C1 segment of cervical spinal cord (tissue), 14 donors: ENCODE results near the gene TTLL10.
A peak's percentile ranks its signal among the peaks of the same experiment; 100 is the strongest.

Experiments used
- DNase-seq, 14 donors: peaks; one replicate each; lab custom pipeline; 2025; lab: John Stamatoyannopoulos, UW

TTLL10 gene

DNA sequence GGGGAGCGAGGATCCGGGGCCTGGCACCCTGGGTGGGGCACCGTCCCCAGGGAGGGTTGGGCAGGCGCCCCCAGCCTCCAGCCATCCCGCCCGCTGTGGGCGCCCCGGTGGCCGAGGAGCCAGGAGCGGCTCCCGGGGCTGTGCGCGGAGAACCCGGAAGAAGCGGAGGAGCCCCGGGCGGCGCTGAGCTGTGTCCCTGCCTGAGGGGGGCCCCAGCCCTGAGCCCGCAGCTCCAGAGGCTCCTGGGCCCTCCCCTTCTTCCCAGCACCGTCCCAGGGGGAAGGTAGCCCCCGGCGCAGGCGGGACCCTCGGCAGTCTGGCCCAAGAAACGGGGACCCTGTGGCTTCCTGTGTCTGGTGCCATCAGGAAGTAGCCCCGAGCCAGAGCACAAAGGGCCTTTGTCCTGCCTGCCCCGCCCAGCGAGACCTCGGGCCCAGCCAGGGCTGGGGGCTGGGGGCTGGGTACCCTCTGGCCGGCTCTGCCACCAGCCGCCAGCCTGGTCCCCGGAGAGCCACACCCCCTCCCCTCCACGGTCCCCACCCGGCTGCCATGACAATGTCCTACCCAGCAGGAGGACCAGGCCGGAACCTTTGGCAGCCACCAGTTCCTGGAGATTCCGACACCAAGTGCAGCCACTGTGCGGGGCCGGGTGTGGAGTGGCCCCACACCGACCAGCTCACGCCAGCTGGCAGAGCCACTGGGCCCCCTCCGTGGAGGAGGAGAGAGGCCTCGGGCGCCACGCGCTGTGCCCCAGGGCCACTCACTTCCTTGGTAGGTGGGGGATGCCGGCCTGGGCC lies 15.6 kb upstream of the TTLL10 start:
- DNase-seq, result peak; percentile 23 to 88 (median 76)

DNA sequence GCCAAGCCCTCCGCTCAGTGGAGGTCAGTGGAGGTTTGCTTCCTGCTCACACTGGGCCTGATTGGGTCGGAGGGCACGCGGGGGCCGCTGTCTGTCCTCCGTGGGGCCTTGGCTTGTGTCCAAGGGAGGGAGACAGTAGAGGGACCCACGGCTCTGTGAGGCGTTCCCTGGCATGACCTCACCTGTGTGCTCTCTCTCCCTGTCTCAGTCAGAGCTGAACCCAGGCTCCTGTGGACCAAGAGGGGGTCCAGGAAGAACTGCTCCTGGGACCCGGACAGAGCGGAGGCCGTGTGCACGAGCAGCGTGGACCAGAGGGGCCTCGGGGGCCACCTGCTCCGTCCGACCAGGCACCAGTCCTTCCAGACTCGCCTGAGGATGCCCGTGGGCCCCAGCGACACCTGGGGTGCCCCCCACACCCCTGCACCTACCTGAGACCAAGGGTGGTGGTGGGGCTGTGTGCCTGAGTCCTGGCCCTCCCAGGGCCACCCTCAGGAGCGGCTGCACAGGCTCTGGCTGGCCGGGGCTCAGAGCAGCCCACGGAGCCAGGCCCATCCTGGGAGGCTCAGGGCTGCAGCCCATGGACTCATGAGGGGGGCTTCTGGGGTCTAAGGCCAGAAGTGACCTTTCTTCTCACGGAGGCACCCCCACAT lies 13.3 kb upstream of the TTLL10 start:
- DNase-seq, result no peak

DNA sequence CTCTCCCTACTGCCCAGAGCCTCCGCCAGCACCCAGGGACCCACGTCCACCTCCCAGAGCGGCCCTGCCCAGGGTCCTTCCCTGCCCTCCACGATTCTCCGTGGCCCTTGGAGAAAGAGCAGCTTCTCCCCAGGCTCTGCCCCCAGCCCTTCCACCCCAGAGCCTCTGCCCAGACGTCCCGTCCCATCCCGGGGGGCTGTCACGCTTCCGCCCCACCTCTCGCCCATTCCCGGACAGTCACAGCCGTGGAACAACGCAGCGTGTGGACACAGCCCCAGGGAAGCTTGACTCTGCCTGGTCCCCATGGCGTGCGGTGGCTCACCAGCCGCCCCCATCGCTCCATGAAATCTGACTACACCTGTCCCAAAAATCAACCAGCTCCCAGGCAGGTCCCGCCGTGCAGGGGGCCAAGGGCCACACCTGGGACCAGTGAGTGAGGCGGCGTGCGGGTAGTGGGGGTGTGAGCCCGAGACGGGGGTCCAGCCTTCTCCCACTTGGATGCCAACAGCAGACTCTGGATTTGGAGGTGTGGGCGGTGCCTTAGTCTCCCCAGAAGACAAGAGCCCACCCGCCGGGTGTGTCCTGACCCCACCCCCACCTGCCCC lies 12.5 kb upstream of the TTLL10 start:
- DNase-seq, result no peak

DNA sequence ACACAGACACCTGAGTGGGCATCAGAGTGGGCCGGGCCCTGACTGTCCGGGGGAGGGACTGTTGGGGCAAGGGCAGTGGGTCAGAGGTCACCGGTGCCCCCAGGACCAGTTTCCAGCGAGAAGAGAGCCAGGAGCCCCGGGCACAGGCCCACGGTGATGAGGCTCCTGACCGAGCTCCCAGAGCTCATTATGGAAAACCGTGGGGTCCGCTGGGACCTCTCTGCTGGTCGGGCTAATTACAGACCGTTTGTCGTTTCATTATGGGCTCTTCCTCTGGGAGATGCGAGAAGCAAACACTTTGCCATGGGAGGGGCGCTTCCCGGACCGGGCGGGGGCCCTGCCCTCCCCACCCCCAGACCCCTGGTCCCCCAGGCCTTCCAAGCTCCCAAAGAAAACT lies 12.0 kb upstream of the TTLL10 start:
- no peak for DNase-seq

DNA sequence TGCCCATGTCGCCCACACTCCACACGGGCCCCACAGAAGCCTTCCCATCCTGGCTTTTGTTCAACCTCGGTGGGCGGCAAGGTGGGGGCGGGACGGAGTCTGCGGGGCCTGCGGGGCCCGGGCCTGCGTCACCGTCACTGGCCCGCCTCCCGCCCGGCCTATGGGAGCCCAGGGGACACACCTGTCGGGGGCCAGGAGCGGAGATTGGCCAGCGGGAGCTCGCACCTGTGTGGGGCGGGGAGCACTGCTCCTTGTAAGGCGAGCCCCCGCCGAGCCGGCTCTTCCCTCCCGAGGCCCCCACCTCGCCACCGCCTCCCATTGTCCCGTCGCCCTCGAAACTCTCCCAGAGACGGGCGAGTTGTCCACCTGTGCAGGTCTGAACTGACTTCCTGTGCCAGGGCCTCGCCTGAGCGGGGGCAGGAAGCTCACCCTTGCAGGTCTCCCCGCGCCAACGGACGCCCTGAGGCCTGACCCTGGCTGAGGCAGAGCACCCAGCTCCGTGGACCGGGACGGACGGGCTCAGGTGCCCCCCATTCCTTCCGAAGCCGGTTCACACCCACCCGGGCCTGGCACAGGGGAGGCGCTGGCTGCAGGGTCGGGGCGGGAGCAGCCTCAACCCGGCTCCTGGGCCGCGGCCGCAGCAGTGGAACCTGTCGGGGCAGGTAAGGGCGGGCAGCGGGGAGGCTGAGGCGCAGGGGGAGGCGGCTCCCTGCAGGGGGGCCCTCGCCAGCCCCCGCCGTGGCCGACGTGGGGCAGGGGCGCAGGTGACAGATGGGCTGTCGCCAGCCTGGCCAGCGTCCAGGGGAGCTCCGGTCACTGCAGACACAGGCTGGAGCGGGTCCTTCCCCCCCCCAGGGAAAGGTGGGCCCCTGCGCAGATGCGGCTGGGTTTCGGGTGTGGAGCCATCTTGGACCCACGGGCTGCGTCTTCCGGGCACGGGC lies 10.8 kb upstream of the TTLL10 start:
- DNase-seq, result no peak

DNA sequence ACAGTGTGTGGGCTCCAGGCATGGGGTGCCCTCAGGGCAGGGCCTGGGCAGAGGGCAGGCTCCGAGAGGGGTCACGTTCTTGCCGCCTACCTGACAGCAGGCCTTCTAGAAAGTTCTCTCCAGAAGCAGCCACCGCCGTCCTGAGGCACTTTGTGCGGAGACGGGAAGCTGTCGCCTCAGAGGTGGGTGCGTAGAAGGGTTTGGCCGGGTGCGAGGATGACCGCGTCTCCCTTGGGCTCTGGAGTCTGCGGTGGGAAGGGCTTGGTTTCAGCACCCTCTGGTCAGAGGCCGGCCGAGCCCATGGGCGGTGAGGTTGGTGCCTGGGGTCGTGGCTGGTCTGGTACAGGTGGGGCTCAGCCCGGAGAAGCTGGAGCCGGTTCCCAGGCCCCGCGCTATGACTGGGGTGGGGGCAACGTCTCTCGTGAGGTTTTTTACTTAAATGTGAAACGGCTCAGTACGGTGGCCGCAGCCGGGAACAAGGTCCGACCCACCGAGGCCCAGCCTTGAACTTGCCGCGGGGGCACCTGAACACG lies 10.1 kb upstream of the TTLL10 start:
- DNase-seq, result no peak

DNA sequence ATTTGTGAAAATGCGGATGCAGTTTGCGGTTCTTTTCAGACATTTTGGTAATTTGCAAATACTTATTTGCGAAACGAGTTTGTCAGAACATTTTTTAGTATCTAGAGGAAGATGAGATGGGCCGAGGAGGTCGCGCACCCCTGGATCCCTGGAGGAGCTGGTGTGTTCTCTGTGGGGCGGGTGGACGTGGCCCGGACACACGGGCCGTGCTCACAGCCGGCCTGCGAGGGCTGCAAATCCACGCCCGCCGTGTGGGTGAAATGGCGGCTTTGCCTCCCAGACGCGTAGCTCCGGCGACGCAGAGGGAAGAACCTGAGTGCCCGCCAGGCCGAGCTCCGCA lies 9.3 kb upstream of the TTLL10 start:
- no peak for DNase-seq

DNA sequence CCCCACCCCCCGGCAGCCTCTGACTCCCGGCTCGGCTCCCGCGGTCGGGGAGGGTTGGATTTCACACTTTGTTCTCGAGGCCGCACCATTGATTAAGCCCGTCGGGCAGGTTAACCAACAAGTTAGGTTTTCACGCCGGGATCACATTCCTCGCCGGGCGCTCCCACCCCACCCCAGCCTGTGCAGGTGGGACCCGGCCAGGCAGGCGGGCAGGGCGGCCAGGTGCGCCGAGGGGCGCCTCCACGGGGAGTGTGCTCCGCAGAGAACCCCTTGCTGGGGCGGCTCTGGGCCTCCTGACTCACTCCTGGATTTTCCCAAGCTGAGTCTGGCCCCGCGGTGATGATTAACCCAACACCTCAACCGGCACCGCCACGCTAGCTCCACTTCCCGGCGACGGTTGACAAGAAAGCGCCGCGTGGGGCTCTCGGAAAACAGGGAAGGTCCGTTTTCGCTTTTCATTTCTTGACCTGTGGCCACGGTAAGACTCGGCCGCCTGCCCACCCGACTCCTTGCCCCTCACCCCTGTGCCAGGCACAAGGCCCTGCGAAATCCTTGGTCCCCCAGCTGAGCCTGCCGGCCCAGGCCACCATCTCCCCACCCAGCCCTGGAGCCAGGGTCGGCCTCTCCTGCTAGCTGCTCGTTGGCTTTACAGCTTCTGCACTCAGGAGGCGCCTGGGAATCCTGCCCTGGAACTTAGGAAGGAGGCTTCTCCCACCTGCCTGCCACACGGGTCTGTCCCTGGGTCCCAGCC lies 8.8 kb upstream of the TTLL10 start:
- no peak for DNase-seq

DNA sequence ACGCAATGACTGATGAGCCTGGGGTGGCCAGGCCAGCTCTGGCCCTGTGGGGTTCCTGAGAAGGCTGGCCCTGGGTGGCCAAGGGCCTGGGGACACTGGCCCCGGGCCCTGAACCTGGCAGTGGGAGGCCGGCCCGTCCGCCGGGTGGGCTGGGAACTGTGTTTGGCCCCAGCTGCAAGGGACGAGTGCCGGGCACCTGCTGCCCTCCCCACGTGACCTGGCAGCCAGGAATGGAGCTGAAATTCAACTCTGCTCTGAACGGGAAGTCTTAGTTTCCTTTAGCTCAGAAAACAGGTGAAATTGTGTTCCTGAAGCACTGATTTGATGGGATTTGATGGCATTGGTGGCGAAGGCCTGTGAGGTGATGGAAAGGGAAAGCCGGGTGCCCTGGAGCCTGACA lies 8.2 kb upstream of the TTLL10 start:
- no peak for DNase-seq

DNA sequence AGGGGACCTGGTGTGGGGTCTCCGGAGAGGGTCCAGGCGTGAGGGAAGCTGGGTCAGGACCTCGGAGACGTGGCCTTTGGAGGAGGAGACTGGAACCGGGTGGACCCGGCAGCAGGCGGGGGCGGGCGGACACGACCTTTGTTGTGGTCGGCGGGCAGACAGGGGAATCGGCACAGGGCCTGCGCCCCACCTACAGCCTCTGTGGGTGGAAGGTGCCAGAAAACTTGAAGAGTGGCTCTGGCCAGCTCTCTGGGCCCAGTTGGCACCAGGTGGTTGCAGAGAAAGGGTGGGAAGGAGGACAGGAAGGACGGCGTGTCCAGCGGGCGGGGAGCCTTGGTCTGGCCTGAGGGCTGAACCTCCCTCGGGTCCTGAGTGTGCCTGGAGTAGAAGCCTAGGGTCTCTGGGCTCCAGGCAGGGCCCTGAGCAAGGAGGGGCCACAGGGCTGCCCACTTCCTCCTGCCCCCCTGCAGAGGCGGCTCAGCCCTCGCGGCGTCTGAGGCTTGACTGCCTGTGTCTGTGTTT lies 7.7 kb upstream of the TTLL10 start:
- DNase-seq, result no peak

DNA sequence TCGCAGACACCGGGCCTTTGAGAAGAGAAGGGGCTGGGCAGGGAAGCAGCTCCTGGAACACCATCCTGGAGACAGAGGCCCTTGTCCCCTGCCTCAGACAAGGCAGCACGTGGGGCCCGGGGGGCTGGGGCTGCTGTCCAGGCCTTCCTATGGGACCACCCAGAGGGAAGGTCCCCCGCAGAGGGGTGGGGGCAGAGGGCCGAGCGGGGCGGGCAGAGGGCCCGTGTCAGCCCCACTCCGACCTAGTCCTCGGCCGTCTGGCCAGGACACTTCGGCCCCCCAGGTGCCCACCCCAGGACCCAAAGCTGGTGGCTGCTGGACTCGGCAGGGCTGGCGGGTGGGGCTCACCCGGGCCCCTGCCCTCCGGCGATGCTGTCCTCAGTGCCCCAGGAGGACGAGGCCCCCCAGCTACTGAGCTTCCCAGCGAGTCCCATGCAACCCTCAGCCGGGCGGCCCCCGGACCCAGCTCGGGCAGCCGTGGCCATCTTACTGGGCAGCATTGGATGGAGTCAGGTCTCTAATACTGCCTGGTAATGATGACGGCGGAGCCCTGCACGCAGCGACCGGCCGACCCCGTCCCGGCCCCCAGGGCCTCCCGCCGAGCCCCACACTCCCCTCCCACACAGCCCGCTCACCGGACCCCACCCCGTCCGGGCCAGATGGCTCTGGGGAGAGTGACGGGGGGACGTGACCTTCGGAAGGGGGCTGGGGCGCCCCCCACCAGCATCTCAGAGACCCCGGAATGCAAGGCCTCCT lies 6.9 kb upstream of the TTLL10 start:
- no peak for DNase-seq

DNA sequence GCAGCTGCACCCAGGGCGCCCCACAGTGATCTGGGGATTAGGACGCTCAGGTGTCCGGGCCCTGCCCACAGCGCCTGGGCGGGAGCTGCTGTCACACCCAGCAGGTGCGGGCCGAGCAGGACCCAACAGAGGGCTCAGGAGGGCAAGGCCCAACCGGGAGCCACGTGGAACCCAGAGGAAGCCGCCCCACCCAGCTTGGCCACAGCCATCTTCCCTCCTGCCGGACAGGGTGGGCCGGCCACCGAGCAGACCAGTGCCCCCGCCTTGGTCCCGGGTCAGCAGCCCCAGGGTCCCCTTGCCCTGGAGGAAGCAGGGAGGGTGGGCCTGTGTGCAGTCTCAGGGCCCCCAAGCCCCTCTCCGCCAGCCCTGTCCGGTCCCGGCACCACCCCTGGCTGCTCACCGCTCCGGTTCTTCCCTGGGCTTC lies 6.3 kb upstream of the TTLL10 start:
- DNase-seq, result no peak

DNA sequence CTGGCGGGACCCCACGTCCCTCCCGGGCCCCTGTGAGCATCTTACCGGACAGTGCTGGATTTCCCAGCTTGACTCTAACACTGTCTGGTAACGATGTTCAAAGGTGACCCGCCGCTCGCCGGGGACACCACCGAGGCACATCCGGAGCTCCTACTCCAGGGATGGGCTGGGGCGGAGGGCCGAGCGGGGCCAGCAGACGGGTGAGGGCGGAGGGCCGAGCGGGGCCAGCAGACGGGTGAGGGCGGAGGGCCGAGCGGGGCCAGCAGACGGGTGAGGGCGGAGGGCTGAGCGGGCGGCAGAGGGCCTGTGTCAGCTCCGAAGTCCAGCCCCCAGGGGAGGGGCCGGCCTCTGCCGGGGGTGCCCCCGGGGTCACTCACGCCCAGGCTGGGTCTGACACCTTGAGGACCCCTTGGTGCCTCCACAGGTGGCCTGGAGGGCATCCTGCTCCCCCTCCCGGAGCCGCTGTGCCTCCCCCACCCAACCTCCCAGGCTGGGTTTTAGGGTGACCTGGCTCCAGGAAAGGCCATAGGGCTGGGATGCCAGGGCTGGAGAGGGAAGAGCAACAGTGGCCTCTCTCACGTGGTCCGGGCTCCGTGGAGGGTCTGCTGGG lies 5.7 kb upstream of the TTLL10 start:
- no peak for DNase-seq

DNA sequence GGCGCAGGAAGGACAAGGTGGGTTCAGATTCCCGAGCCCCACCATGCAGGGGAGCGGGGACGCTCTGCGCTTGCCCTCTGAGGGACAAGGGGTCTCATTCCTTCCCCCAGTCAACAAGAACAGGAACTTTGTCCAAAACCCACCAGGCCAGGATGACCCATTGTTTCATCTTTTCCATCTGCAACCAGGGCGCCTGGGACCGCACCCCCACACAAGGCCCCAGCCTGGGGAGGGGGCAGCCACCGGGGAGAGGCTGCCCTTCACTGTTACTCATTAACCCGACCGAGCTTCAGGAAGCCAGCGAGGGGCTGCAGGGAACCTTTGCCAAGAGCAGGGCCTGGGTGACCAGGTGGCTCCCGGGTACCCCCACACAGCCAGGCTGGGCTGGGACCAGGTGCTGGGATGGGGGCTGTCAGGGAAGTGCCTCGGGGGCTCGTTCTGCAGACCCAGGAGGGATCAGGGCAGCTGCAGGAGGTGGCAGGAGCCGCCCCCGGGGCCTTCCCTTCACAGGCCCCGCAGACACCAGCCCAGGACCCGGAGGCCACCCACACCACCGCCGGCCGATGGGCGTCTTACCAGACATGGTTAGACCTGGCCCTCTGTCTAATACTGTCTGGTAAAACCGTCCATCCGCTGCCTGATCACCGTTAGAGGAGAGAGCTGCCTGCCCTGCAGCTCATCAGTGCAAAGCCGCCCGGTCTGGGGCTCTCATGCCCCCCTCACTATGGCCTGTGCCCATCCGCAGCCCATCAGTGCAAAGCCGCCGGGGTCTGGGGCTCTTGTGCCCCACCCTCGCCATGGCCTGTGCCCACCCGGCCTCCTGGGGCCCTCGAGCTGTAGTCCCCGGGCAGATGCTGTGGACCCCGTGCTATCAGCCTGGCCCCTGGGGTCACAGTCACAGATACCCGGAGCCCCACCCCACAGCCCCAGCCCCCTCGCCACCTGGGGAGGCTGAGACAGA lies 4.9 kb upstream of the TTLL10 start:
- DNase-seq, result no peak

DNA sequence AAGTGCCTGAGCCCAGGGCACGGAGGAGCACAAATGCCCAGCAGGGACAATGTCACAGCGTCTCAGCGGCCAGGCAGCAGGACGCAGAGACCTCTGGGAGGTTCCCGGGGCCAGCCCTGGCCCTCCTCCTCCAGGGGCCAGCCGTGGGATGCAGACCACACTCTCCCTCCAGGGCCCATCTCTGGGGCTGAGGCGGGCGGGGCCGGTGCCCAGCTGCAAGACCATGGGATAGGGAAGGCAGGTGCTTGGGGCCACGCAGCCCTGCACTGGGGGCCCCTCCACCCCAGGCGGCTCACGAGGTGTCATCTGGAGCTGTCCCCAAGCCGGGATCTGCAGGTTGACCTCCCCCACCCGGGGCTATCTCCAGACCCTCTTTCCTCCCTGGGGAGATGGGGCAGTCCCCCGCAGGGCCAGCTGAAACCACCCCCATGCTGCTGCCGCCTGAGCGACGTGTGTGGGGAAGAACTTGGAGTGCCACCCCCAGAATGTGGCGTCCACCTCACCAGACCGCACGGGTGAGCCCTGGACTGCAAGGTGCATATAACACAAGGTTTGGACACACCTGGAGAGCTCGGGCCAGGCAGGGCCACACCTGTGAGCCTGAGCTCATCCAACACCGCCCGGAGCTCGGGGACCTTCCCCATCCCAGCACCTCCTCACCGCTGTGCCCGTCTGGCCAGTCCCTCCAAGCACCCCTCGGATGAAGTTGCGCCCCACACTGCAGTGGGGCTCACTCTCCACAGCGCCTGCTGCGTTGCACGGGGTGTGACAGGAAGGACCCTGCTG lies 4.1 kb upstream of the TTLL10 start:
- DNase-seq, result no peak

DNA sequence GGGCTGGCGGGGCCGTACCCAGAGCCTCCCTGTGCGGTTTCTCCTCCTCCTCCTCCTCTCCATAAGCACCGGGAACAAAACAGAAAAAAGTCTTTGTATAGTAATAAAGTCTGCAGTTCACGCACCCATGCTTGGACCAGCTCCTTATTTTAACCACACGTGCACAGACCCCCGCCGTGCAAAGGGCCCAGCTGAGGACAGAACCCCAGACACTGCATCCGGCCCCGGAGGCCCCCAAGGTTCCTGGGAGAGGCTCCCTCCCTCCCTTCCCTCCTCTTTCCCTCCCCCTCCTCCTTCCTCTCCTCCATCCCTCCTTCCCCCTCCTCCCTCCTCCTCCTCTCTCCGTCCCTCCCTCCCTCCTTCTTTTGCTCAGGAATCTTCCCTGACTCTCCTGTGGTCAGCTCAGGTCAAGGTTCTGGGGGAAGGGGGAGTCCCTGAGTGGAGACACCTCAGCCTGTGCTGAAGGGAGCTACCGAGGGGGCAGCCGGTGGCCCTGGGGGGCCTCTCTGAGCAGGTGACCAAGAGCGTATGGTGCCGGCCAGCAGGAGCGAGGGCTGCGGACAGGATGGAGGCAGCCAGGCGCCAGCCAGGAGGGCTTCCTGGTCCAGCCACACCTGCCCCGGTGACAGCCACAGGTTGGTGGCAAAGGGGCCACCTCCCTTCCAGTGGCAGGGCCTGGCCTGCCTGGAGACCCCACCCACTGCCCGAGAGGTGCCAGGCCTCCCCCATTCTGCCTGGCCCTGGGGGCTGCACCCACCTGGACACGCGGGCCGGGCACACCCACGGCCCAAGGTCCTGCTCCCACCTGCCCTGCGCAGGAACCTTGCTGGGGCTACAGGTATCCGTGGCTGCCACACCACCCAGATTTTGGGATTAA lies 3.2 kb upstream of the TTLL10 start:
- DNase-seq, result no peak

DNA sequence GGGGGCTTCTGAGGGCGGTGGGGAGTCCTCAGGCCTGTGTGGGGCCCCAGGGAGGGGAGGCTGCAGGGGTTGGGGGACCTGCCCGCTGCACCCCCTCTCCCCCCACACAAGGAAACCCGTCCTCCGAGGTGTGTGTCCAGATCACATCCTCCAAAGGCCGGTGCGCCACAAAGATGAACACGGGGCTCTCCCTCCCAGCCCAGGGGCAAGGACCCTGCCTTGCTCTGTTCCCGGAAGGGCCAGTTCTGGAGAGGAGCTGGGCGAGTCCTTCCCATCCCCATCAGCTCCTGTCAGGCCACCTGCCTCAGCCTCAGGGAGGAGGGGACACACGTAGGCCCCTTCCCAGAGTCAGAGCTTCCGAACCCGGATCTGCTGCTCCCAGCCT lies 2.5 kb upstream of the TTLL10 start:
- no peak for DNase-seq
